SKM-1 treated with dmso at 0.1 percent for 144 hours (cell line): ENCODE data around the gene NPR1.
"Not testable (repeated sequence)": the region's sequence is repeated elsewhere in the genome, so short reads cannot be mapped to it uniquely, and the experiment has no call there.

Source experiments
- DNase-seq: peaks from one replicate; lab custom pipeline; 2025; ENCODE audit not compliant: unreplicated experiment; lab: John Stamatoyannopoulos, UW

The NPR1 gene

GRCh38 chr1:153723687-153724086 lies 45.2 kb downstream of the NPR1 start:
- no peak for DNase-seq

GRCh38 chr1:153724634-153725033 lies 46.1 kb downstream of the NPR1 start:
- not testable (repeated sequence) for DNase-seq

GRCh38 chr1:153727463-153728304 lies 49.2 kb downstream of the NPR1 start, which contains the start of gene INTS3:
TSS of gene INTS3 (plus strand) at chr1:153728050. CDS start at chr1:153728635, 585 bp downstream.
- peak; percentile 100 for DNase-seq

GRCh38 chr1:153728305-153729066 lies 50.0 kb downstream of the NPR1 start:
- peak; percentile 37 for DNase-seq

- DNase-seq: no peak
Observed at GRCh38 chr1:153730468-153730988, 52.0 kb downstream of the NPR1 start.

- DNase-seq: no peak
Observed at GRCh38 chr1:153733970-153734369, 55.5 kb downstream of the NPR1 start.

GRCh38 chr1:153734396-153735089 lies 56.1 kb downstream of the NPR1 start:
- DNase-seq: peak; percentile 47

GRCh38 chr1:153735090-153735420 lies 56.6 kb downstream of the NPR1 start:
- no peak for DNase-seq

- DNase-seq: no peak
Observed at GRCh38 chr1:153741986-153742385, 63.5 kb downstream of the NPR1 start.

- DNase-seq: no peak
Observed at GRCh38 chr1:153742411-153743142, 64.1 kb downstream of the NPR1 start.
